Measurements from ENCODE around the gene PIGB. TPM values are rescaled to one million over a fixed set of nuclear protein-coding genes. Genes with fewer than 3 reads are reported as not detected.
"Not testable (repeated sequence)": the region's sequence is repeated elsewhere in the genome, so short reads cannot be mapped to it uniquely, and the experiment has no call there.

Gene PIGB
- total RNA-seq, 4 donors from 2014 or later = 5.9 to 16.5 (median 13.0) TPM

GRCh38 chr15:55279100-55279745 is 39.8 kb upstream of the PIGB start:
- DNase-seq = no peak
- H3K27ac ChIP-seq = peak overlapping the region in 2 of 4 donors; percentile 29 to 71
- no peaks in the 10 kb centered on the region for H3K27me3 ChIP-seq
- WGBS, 2 donors = 49 to 81% methylated on average over 2 of the region's 2 CpGs
- H3K9me3 ChIP-seq = no peaks in the 10 kb centered on the region
- H3K4me3 ChIP-seq = no peak overlapping the region
- intact Hi-C loops (cut with DNase I) = no loop called here
- peaks cover 0 to 52% (median 17%) of the 10 kb centered on the region in 3 donors for H3K4me1 ChIP-seq
- peaks cover 0 to 5% (median 0%) of the 10 kb centered on the region in 3 donors for H3K36me3 ChIP-seq
- TF ChIP-seq POLR2A (IDR thresholded peaks at IDR 0.05) (no peak), CTCF (IDR thresholded peaks at IDR 0.05) (no peak)

GRCh38 chr15:55279746-55280351 is 39.2 kb upstream of the PIGB start:
- no peak for DNase-seq
- H3K4me1 ChIP-seq = peaks cover 0 to 58% (median 23%) of the 10 kb centered on the region in 3 donors

GRCh38 chr15:55280589-55280988 is 38.4 kb upstream of the PIGB start:
- H3K9me3 ChIP-seq; intact Hi-C loops (cut with DNase I); H3K36me3 ChIP-seq; H3K27me3 ChIP-seq; DNase-seq; H3K4me3 ChIP-seq: not testable (repeated sequence)
- peaks cover 0 to 64% (median 23%) of the 10 kb centered on the region in 3 donors for H3K4me1 ChIP-seq
- WGBS, 2 donors = 70 to 76% methylated on average over 2 of the region's 2 CpGs
- H3K27ac ChIP-seq = peak overlapping the region in 1 of 4 donors; percentile 29

More at GRCh38 chr15:55279746-55280351, 39.2 kb upstream of the PIGB start:
- Histone ChIP-seq H3K27ac (peak overlapping the region in 2 of 4 donors; percentile 29 to 71), H3K9me3 (no peaks in the 10 kb centered on the region), H3K27me3 (no peaks in the 10 kb centered on the region), H3K4me3 (no peak overlapping the region), H3K36me3 (peaks cover 0 to 4% (median 0%) of the 10 kb centered on the region in 3 donors)
- TF ChIP-seq CTCF (IDR thresholded peaks at IDR 0.05) (no peak), POLR2A (IDR thresholded peaks at IDR 0.05) (no peak)
- intact Hi-C loops (cut with DNase I) = no loop called here
- 43 to 47% methylated on average over 4 of the region's 4 CpGs for WGBS, 2 donors

GRCh38 chr15:55281517-55282228 is 37.3 kb upstream of the PIGB start:
- peaks cover 0 to 67% (median 23%) of the 10 kb centered on the region in 3 donors for H3K4me1 ChIP-seq
- no peaks in the 10 kb centered on the region for H3K27me3 ChIP-seq
- TF ChIP-seq CTCF (IDR thresholded peaks at IDR 0.05) (no peak), POLR2A (IDR thresholded peaks at IDR 0.05) (no peak)
- intact Hi-C loops (cut with DNase I) = no loop called here
- no peak overlapping the region for H3K4me3 ChIP-seq
- no peak for DNase-seq
- no peaks in the 10 kb centered on the region for H3K36me3 ChIP-seq
- H3K27ac ChIP-seq = peak overlapping the region in 3 of 4 donors; percentile 36 to 71 (median 67)
- no peaks in the 10 kb centered on the region for H3K9me3 ChIP-seq

GRCh38 chr15:55282284-55282833 is 36.7 kb upstream of the PIGB start:
- TF ChIP-seq POLR2A (IDR thresholded peaks at IDR 0.05) = no peak
- no peak for TF ChIP-seq CTCF (IDR thresholded peaks at IDR 0.05)
- Histone ChIP-seq H3K27me3 (no peaks in the 10 kb centered on the region), H3K4me1 (peaks cover 0 to 65% (median 23%) of the 10 kb centered on the region in 3 donors), H3K9me3 (no peaks in the 10 kb centered on the region), H3K27ac (peak overlapping the region in 3 of 4 donors; percentile 36 to 71 (median 67)), H3K36me3 (no peaks in the 10 kb centered on the region), H3K4me3 (no peak overlapping the region)
- intact Hi-C loops (cut with DNase I) = no loop called here
- DNase-seq = no peak
- 66 to 98% methylated on average over 4 to 5 of the region's 5 CpGs for WGBS, 2 donors

Measured in esophagus squamous epithelium (tissue), 5 donors.